Measurements from ENCODE around the gene NIT2. TPM values are rescaled to one million over a fixed set of nuclear protein-coding genes. Genes with fewer than 3 reads are reported as not detected.
"Not testable (repeated sequence)": the region's sequence is repeated elsewhere in the genome, so short reads cannot be mapped to it uniquely, and the experiment has no call there.

Gene NIT2
- total RNA-seq, 4 donors from 2014 or later = 25.9 to 81.4 (median 32.1) TPM

- TF ChIP-seq EP300 (IDR thresholded peaks at IDR 0.05) = no peak
- TF ChIP-seq POLR2A (IDR thresholded peaks at IDR 0.05) = no peak
- TF ChIP-seq POLR2AphosphoS5 (IDR thresholded peaks at IDR 0.05) = no peak
- TF ChIP-seq CTCF (IDR thresholded peaks at IDR 0.05) = no peak
- no peak for DNase-seq (ENCODE audit: low spot score in 2 of 2)
- 81% methylated on average over 10 of the region's 10 CpGs for WGBS
- Histone ChIP-seq H3K27ac (no peak overlapping the region), H3K4me1 (peaks cover 16% of the 10 kb centered on the region), H3K36me3 (peaks cover 30% of the 10 kb centered on the region), H3K4me3 (no peak overlapping the region), H3K9me3 (no peaks in the 10 kb centered on the region), H3K27me3 (no peaks in the 10 kb centered on the region)
These were observed 4.4 kb downstream of the NIT2 start for GRCh38 chr3:100338911-100339310.

GRCh38 chr3:100339786-100340185, 5.2 kb downstream of the NIT2 start:
- H3K4me1 ChIP-seq = peaks cover 10% of the 10 kb centered on the region
- 96% methylated on average over 5 of the region's 5 CpGs for WGBS
- TF ChIP-seq CTCF (IDR thresholded peaks at IDR 0.05) (no peak), POLR2AphosphoS5 (IDR thresholded peaks at IDR 0.05) (no peak), POLR2A (IDR thresholded peaks at IDR 0.05) (no peak), EP300 (IDR thresholded peaks at IDR 0.05) (no peak)
- DNase-seq (ENCODE audit: low spot score in 2 of 2) = no peak
- no peak overlapping the region for H3K4me3 ChIP-seq
- H3K9me3 ChIP-seq = no peaks in the 10 kb centered on the region
- H3K36me3 ChIP-seq = peaks cover 37% of the 10 kb centered on the region
- H3K27me3 ChIP-seq = no peaks in the 10 kb centered on the region
- H3K27ac ChIP-seq = no peak overlapping the region

DNA sequence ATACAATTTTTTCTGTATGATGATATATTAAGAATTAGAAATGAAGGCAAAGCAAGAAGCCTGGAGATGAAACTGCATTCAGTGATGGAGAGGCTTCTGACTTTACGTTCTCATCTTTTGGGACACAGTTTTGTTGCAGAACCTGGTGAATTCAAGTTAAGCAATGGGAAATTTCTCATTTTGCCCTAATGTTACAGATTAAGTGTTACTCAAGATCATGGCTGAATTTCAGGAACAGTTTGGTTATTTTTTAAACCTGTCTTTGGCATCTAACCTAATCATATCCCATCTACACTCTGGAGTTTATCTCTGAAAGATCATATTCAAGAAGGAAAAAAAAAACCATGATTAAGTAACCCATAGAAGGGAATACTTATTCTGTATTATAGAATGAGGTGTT, 6.0 kb downstream of the NIT2 start:
- 94% methylated on average over 1 of the region's 1 CpG for WGBS
- H3K36me3 ChIP-seq = peaks cover 43% of the 10 kb centered on the region
- no peaks in the 10 kb centered on the region for H3K27me3 ChIP-seq
- H3K4me1 ChIP-seq = peaks cover 6% of the 10 kb centered on the region
- H3K9me3 ChIP-seq = no peaks in the 10 kb centered on the region
- H3K4me3 ChIP-seq = no peak overlapping the region
- DNase-seq (ENCODE audit: low spot score in 2 of 2) = no peak
- no peak overlapping the region for H3K27ac ChIP-seq
- TF ChIP-seq POLR2A (IDR thresholded peaks at IDR 0.05) = no peak
- no peak for TF ChIP-seq CTCF (IDR thresholded peaks at IDR 0.05)
- TF ChIP-seq POLR2AphosphoS5 (IDR thresholded peaks at IDR 0.05) = no peak
- no peak for TF ChIP-seq EP300 (IDR thresholded peaks at IDR 0.05)

DNA sequence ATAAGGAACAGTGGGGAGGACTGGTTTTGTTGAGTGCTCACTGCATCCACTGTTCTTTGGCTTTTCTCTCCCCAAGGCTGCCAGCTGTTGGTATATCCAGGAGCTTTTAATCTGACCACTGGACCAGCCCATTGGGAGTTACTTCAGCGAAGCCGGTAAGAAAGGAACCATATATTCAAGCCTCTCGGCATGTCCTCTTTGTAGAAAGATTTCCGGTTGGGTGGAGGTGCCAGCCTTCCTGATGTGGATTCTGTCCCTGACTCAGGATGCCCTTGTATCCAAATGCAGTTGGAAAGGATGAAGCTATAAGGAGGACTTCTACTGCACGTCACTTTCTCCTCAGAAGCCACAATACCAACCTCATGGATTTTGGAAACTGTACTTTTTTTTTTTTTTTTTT, 14.2 kb downstream of the NIT2 start:
- H3K27me3 ChIP-seq = no peaks in the 10 kb centered on the region
- H3K9me3 ChIP-seq = no peaks in the 10 kb centered on the region
- TF ChIP-seq POLR2A (IDR thresholded peaks at IDR 0.05) (no peak), EP300 (IDR thresholded peaks at IDR 0.05) (no peak), CTCF (IDR thresholded peaks at IDR 0.05) (no peak), POLR2AphosphoS5 (IDR thresholded peaks at IDR 0.05) (no peak)
- H3K4me3 ChIP-seq = no peak overlapping the region
- no peak overlapping the region for H3K27ac ChIP-seq
- H3K36me3 ChIP-seq = peaks cover 75% of the 10 kb centered on the region
- no peaks in the 10 kb centered on the region for H3K4me1 ChIP-seq
- 94% methylated on average over 5 of the region's 5 CpGs for WGBS
- DNase-seq (ENCODE audit: low spot score in 2 of 2) = no peak

- H3K4me1 ChIP-seq; H3K4me3 ChIP-seq; H3K27me3 ChIP-seq; H3K9me3 ChIP-seq; H3K27ac ChIP-seq; DNase-seq (ENCODE audit: low spot score in 2 of 2): not testable (repeated sequence)
- WGBS = 100% methylated on average over 2 of the region's 2 CpGs
- peaks cover 75% of the 10 kb centered on the region for H3K36me3 ChIP-seq
These were observed 17.2 kb downstream of the NIT2 start for GRCh38 chr3:100351770-100352169.

All from suprapubic skin (tissue), 4 donors.